PC-3 (cell line): ENCODE measurements around the gene BCAS4.

Source experiments
- EZH2 ChIP-seq: fragments of 300-600 bp; sonication (generic); IDR thresholded peaks from one replicate; pipeline ENCODE4 v1.6.1; 2017; ENCODE audit warnings: antibody characterized with exemption, mild to moderate bottlenecking, low read length; ENCODE audit not compliant: unreplicated experiment
- EZH2phosphoT487 ChIP-seq: fragments of 300-600 bp; sonication (generic); IDR thresholded peaks from 2 replicates; pipeline ENCODE4 v1.6.1; 2018; ENCODE audit warnings: mild to moderate bottlenecking, antibody characterized with exemption, low read length, borderline replicate concordance
- TF ChIP-seq, protein P1 (sequence below): fragments of 300-600 bp; sonication (generic); conservative IDR thresholded peaks from 2 replicates; pipeline ENCODE4 v1.5.1; 2017; ENCODE audit warnings: antibody characterized with exemption, low read depth, mild to moderate bottlenecking, low read length

DNA sequence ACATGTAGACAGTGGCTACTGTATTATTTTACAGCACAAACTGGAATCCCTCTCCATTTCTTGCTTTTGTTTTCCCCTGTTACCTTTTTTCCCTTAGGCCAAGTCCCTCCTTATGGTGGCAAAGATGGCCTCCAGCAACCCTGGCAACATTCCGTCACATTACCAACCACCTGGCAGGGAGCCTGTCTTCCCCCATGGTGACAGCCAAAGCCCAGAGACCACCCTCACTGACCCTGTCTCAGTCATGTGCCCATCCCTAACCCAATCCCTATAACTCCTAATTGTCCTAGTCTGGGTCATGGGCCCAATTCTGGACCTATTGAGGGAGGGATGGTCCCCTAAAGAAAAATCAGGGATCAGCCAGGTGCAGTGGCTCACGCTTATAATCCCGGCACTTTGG lies 35.9 kb upstream of the BCAS4 start:
- no peak for TF ChIP-seq EZH2
- TF ChIP-seq, protein P1, sequence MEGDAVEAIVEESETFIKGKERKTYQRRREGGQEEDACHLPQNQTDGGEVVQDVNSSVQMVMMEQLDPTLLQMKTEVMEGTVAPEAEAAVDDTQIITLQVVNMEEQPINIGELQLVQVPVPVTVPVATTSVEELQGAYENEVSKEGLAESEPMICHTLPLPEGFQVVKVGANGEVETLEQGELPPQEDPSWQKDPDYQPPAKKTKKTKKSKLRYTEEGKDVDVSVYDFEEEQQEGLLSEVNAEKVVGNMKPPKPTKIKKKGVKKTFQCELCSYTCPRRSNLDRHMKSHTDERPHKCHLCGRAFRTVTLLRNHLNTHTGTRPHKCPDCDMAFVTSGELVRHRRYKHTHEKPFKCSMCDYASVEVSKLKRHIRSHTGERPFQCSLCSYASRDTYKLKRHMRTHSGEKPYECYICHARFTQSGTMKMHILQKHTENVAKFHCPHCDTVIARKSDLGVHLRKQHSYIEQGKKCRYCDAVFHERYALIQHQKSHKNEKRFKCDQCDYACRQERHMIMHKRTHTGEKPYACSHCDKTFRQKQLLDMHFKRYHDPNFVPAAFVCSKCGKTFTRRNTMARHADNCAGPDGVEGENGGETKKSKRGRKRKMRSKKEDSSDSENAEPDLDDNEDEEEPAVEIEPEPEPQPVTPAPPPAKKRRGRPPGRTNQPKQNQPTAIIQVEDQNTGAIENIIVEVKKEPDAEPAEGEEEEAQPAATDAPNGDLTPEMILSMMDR = no peak
- TF ChIP-seq EZH2phosphoT487 = no peak
